ENCODE measurements around the gene MALT1.
"Not testable (repeated sequence)": the region's sequence is repeated elsewhere in the genome, so short reads cannot be mapped to it uniquely, and the experiment has no call there.

Gene MALT1

DNA sequence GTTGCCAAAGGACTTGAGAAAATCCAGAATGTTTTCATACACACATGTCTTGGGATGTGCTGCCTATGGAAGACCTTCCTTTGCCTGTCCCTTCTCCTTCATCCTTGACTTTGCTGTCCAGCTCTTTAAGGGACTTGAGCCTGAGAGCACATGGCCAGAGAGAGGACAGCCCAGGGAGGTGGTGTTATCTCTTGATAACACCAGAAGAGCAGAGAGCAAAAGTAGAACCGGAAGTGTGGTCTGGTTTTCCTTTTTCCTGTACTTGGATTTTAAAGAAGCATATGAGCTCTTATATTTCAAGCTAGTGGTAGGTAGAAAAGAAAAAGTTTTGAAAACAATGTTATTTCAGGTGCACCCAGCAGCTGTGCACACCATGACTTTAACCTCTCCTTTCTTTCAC, 99.3 kb downstream of the MALT1 start:
- Histone ChIP-seq H4K20me1 (ENCODE audit: low read depth, low read length) (no peaks in the 10 kb centered on the region), H3K36me3 (ENCODE audit: low read length) (no peaks in the 10 kb centered on the region), H3K9ac (ENCODE audit: low read length) (no peak overlapping the region), H3K27ac (ENCODE audit: low read depth, low read length) (no peak overlapping the region), H3K27me3 (ENCODE audit: low read length) (no peaks in the 10 kb centered on the region), H3K4me2 (ENCODE audit: low read depth, low read length, poor library complexity, severe bottlenecking) (no peak overlapping the region), H3K9me2 (replicated peaks; ENCODE audit: insufficient read depth, low read length) (no peaks in the 10 kb centered on the region), H3K79me2 (ENCODE audit: insufficient read depth, low read length) (no peaks in the 10 kb centered on the region), H3F3A (ENCODE audit: insufficient read depth) (no peaks in the 10 kb centered on the region), H3K9me3 (ENCODE audit: insufficient read depth, low read length) (no peaks in the 10 kb centered on the region), H3K4me3 (ENCODE audit: insufficient read depth, low read length, poor library complexity, severe bottlenecking) (no peak overlapping the region), H2AFZ (ENCODE audit: low read depth, low read length, severe bottlenecking) (no peak overlapping the region)
- TF ChIP-seq EZH2phosphoT487 (conservative IDR thresholded peaks at IDR 0.05; ENCODE audit: low read length) (no peak), CTCF (IDR thresholded peaks at IDR 0.05; ENCODE audit: insufficient read depth, low read length, poor library complexity, severe bottlenecking) (no peak)

GRCh38 chr18:58772161-58772560, 100.9 kb downstream of the MALT1 start:
- H3K9ac ChIP-seq (ENCODE audit: low read length), result no peak overlapping the region
- H3K27me3 ChIP-seq (ENCODE audit: low read length), result no peaks in the 10 kb centered on the region
- no peaks in the 10 kb centered on the region for H3K9me2 ChIP-seq (replicated peaks; ENCODE audit: insufficient read depth, low read length)
- H3K4me2 ChIP-seq (ENCODE audit: low read depth, low read length, poor library complexity, severe bottlenecking), result no peak overlapping the region
- no peaks in the 10 kb centered on the region for H3K9me3 ChIP-seq (ENCODE audit: insufficient read depth, low read length)
- no peaks in the 10 kb centered on the region for H3K79me2 ChIP-seq (ENCODE audit: insufficient read depth, low read length)
- no peak overlapping the region for H2AFZ ChIP-seq (ENCODE audit: low read depth, low read length, severe bottlenecking)
- H3F3A ChIP-seq (ENCODE audit: insufficient read depth), result no peaks in the 10 kb centered on the region
- no peak for TF ChIP-seq EZH2phosphoT487 (conservative IDR thresholded peaks at IDR 0.05; ENCODE audit: low read length)
- no peak for TF ChIP-seq CTCF (IDR thresholded peaks at IDR 0.05; ENCODE audit: insufficient read depth, low read length, poor library complexity, severe bottlenecking)
- H3K36me3 ChIP-seq (ENCODE audit: low read length), result no peaks in the 10 kb centered on the region
- H3K4me3 ChIP-seq (ENCODE audit: insufficient read depth, low read length, poor library complexity, severe bottlenecking), result no peak overlapping the region
- no peaks in the 10 kb centered on the region for H4K20me1 ChIP-seq (ENCODE audit: low read depth, low read length)
- H3K27ac ChIP-seq (ENCODE audit: low read depth, low read length), result no peak overlapping the region

GRCh38 chr18:58776084-58776483, 104.8 kb downstream of the MALT1 start:
- H3K9me2 ChIP-seq (replicated peaks; ENCODE audit: insufficient read depth, low read length), result no peaks in the 10 kb centered on the region
- no peak overlapping the region for H3K4me2 ChIP-seq (ENCODE audit: low read depth, low read length, poor library complexity, severe bottlenecking)
- H3K9ac ChIP-seq (ENCODE audit: low read length), result no peak overlapping the region
- H3K9me3 ChIP-seq (ENCODE audit: insufficient read depth, low read length), result no peaks in the 10 kb centered on the region
- no peaks in the 10 kb centered on the region for H3F3A ChIP-seq (ENCODE audit: insufficient read depth)
- H3K4me3 ChIP-seq (ENCODE audit: insufficient read depth, low read length, poor library complexity, severe bottlenecking), result no peak overlapping the region
- H3K79me2 ChIP-seq (ENCODE audit: insufficient read depth, low read length), result no peaks in the 10 kb centered on the region
- no peak overlapping the region for H3K27ac ChIP-seq (ENCODE audit: low read depth, low read length)
- TF ChIP-seq EZH2phosphoT487 (conservative IDR thresholded peaks at IDR 0.05; ENCODE audit: low read length), result no peak
- TF ChIP-seq CTCF (IDR thresholded peaks at IDR 0.05; ENCODE audit: insufficient read depth, low read length, poor library complexity, severe bottlenecking), result no peak
- H3K36me3 ChIP-seq (ENCODE audit: low read length), result no peaks in the 10 kb centered on the region
- no peak overlapping the region for H2AFZ ChIP-seq (ENCODE audit: low read depth, low read length, severe bottlenecking)
- no peaks in the 10 kb centered on the region for H3K27me3 ChIP-seq (ENCODE audit: low read length)
- H4K20me1 ChIP-seq (ENCODE audit: low read depth, low read length), result no peaks in the 10 kb centered on the region

DNA sequence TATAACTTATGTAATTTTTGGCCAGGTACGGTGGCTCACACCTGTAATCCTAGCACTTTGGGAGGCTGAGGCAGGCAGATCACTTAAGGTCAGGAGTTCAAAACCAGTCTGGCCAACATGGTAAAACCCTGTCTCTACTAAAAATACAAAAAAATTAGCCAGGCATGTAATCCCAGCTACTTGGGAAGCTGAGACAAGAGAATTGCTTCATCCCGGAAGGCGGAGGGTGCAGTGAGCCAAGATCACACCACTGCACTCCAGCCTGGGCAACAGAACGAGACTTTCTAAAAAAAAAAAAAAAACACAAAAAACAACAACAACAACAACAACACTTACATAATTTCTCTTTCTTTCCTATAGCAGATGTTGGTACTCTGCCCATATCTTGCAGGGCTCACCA, 105.3 kb downstream of the MALT1 start:
- H3K4me2 ChIP-seq (ENCODE audit: low read depth, low read length, poor library complexity, severe bottlenecking); H3K27ac ChIP-seq (ENCODE audit: low read depth, low read length); H3K9me2 ChIP-seq (replicated peaks; ENCODE audit: insufficient read depth, low read length); H3K4me3 ChIP-seq (ENCODE audit: insufficient read depth, low read length, poor library complexity, severe bottlenecking); H3F3A ChIP-seq (ENCODE audit: insufficient read depth); H3K9me3 ChIP-seq (ENCODE audit: insufficient read depth, low read length); H2AFZ ChIP-seq (ENCODE audit: low read depth, low read length, severe bottlenecking); H3K36me3 ChIP-seq (ENCODE audit: low read length); H3K9ac ChIP-seq (ENCODE audit: low read length); H3K79me2 ChIP-seq (ENCODE audit: insufficient read depth, low read length); H4K20me1 ChIP-seq (ENCODE audit: low read depth, low read length); H3K27me3 ChIP-seq (ENCODE audit: low read length): not testable (repeated sequence)

Data from SU-DHL-6 (cell line).